Keratinocyte (primary cell): ENCODE data around the gene CEP68. TPM values are rescaled to one million over a fixed set of nuclear protein-coding genes. Genes with fewer than 3 reads are reported as not detected.
A peak's percentile ranks its signal among the peaks of the same experiment; 100 is the strongest.

Experiments used
- DNase-seq: peaks from one replicate; pipeline ENCODE4 v3.0.0-alpha.2; 2011; ENCODE audit warnings: low read depth, missing footprints, low spot score
- FAIRE-seq: peaks from 2 replicates; lab custom pipeline; 2011; peaks lifted over from hg19 to GRCh38; lab: Jason Lieb, UNC
- H2AFZ ChIP-seq: 2 replicates; pipeline ENCODE4 v1.6.0; 2012; ENCODE audit warnings: low read length, control low read depth, inconsistent platforms; ENCODE audit not compliant: control insufficient read depth
- H3K27ac ChIP-seq: 2 replicates; pipeline ENCODE4 v1.5.1; 2011; ENCODE audit warnings: low read length; ENCODE audit not compliant: control insufficient read depth, insufficient read depth
- H3K27me3 ChIP-seq: 3 replicates; pipeline ENCODE4 v1.6.0; 2011; ENCODE audit warnings: low read length; ENCODE audit not compliant: control insufficient read depth, insufficient read depth; ENCODE audit errors: extremely low read depth
- H3K36me3 ChIP-seq, 2 experiments: 2 replicates in 1 of 2; 3 replicates in 1 of 2; pipeline ENCODE4 v1.5.1; 2011; ENCODE audit warnings: low read length in 2 of 2, mild to moderate bottlenecking in 1 of 2; ENCODE audit not compliant: control insufficient read depth in 2 of 2, insufficient read depth in 2 of 2; ENCODE audit errors: extremely low read depth in 1 of 2
- H3K4me1 ChIP-seq: 3 replicates; pipeline ENCODE4 v1.5.1; 2011; ENCODE audit warnings: low read length; ENCODE audit not compliant: control insufficient read depth, insufficient read depth; ENCODE audit errors: extremely low read depth
- H3K4me2 ChIP-seq: 3 replicates; pipeline ENCODE4 v1.6.0; 2011; ENCODE audit warnings: low read depth, low read length; ENCODE audit not compliant: control insufficient read depth, insufficient read depth; ENCODE audit errors: extremely low read depth
- H3K4me3 ChIP-seq, 3 experiments: fragments of 200-600 bp in 1 of 3; sonication (generic) in 1 of 3; 2 replicates in 2 of 3; 3 replicates in 1 of 3; pipeline ENCODE4 v1.5.1; 2011 to 2016; ENCODE audit warnings: low read length in 3 of 3, mild to moderate bottlenecking in 3 of 3, control low read depth in 2 of 3, inconsistent platforms in 1 of 3, low read depth in 1 of 3, mixed read lengths in 1 of 3, mixed run types in 1 of 3, moderate library complexity in 1 of 3; ENCODE audit not compliant: control insufficient read depth in 2 of 3, insufficient read depth in 2 of 3; ENCODE audit errors: extremely low read depth in 1 of 3
- H3K79me2 ChIP-seq: 2 replicates; pipeline ENCODE4 v1.6.0; 2012; ENCODE audit warnings: low read length; ENCODE audit not compliant: control insufficient read depth, insufficient read depth
- H3K9ac ChIP-seq: 3 replicates; pipeline ENCODE4 v1.6.0; 2011; ENCODE audit warnings: low read length; ENCODE audit not compliant: control insufficient read depth, insufficient read depth; ENCODE audit errors: extremely low read depth
- H3K9me1 ChIP-seq: 3 replicates; pipeline ENCODE4 v1.6.0; 2011; ENCODE audit warnings: low read length; ENCODE audit not compliant: control insufficient read depth, insufficient read depth; ENCODE audit errors: extremely low read depth
- H3K9me3 ChIP-seq: 2 replicates; pipeline ENCODE4 v1.5.1; 2012; ENCODE audit warnings: low read depth, low read length; ENCODE audit not compliant: control insufficient read depth
- H4K20me1 ChIP-seq: 3 replicates; pipeline ENCODE4 v1.6.0; 2011; ENCODE audit warnings: low read length; ENCODE audit not compliant: control insufficient read depth, insufficient read depth; ENCODE audit errors: extremely low read depth
- EZH2 ChIP-seq: IDR thresholded peaks from one replicate; pipeline ENCODE4 v1.6.1; 2012; ENCODE audit warnings: inconsistent platforms, mild to moderate bottlenecking, low read length, moderate library complexity
- dilution Hi-C: fragments of 300-500 bp; cut with MboI; formaldehyde crosslinking; loops from one replicate; pipeline ENCODE4 v1.7.0; 2020; ENCODE audit warnings: low sequenced_read_pairs; ENCODE audit not compliant: extremely low pct_ligation_motif_present
- polyA plus RNA-seq, 5 experiments: library from polyadenylated mRNA; depleted of rRNA in 3 of 5; stranded (reverse) in 3 of 5; stranded (forward) in 1 of 5; unstranded in 1 of 5; fragments of >200 nt; gene quantifications; 1 replicate in 1 of 5; 2 replicates in 3 of 5; 3 replicates in 1 of 5; pipeline versions ENCODE4 v1.2.1 to v1.2.3, GENCODE V29; 2011 to 2012; ENCODE audit warnings: missing spikeins in 2 of 5, low read depth in 1 of 5, low replicate concordance in 1 of 5
- TF ChIP-seq, protein P1 (sequence below), 3 experiments: IDR thresholded peaks in 1 of 3; conservative IDR thresholded peaks in 1 of 3; optimal IDR thresholded peaks in 1 of 3; 2 replicates in 2 of 3; 3 replicates in 1 of 3; pipeline versions ENCODE3 to v1.5.1; 2011; ENCODE audit warnings: low read length in 3 of 3, mild to moderate bottlenecking in 3 of 3, moderate library complexity in 2 of 3, control low read depth in 1 of 3, inconsistent platforms in 1 of 3; ENCODE audit not compliant: insufficient read depth in 2 of 3; ENCODE audit errors: extremely low read depth in 1 of 3

CEP68 gene
- polyA plus RNA-seq, 1 donor (not counting 4 experiments of a cell fraction or from before 2014, with no cell fraction given): 4.1 TPM

DNA sequence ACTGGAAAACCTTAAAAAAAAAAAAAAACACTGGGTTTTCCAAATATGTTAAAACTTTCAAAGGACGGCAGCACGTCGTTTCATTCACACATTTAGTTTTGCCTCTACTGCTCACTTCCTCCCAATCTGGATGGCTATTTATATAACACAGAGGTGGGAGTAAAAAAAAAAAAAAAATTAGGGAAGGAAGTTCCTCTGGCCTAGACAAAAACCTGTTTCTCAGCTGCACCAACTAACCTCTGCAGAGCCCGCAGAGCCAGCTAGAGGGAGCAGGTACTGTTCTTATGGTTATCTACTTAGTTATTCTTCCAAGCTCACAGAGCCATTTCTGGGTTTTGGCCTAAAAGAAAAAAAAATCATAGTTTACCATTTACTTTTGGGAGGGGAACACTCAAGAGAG is 38.9 kb upstream of the CEP68 start:
- Histone ChIP-seq H4K20me1 (no peaks in the 10 kb centered on the region), H2AFZ (no peak overlapping the region), H3K9ac (no peak overlapping the region), H3K27me3 (no peaks in the 10 kb centered on the region), H3K4me3 (no peak overlapping the region), H3K27ac (no peak overlapping the region), H3K79me2 (no peaks in the 10 kb centered on the region), H3K9me3 (no peaks in the 10 kb centered on the region), H3K4me1 (peaks cover 4% of the 10 kb centered on the region), H3K9me1 (no peaks in the 10 kb centered on the region), H3K36me3 (peaks cover 5 to 22% of the 10 kb centered on the region in 2 experiments), H3K4me2 (no peak overlapping the region)
- dilution Hi-C loops: no loop called here
- DNase-seq (no peak), FAIRE-seq (no peak)
- no peak for TF ChIP-seq EZH2
- TF ChIP-seq, protein P1, sequence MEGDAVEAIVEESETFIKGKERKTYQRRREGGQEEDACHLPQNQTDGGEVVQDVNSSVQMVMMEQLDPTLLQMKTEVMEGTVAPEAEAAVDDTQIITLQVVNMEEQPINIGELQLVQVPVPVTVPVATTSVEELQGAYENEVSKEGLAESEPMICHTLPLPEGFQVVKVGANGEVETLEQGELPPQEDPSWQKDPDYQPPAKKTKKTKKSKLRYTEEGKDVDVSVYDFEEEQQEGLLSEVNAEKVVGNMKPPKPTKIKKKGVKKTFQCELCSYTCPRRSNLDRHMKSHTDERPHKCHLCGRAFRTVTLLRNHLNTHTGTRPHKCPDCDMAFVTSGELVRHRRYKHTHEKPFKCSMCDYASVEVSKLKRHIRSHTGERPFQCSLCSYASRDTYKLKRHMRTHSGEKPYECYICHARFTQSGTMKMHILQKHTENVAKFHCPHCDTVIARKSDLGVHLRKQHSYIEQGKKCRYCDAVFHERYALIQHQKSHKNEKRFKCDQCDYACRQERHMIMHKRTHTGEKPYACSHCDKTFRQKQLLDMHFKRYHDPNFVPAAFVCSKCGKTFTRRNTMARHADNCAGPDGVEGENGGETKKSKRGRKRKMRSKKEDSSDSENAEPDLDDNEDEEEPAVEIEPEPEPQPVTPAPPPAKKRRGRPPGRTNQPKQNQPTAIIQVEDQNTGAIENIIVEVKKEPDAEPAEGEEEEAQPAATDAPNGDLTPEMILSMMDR (optimal IDR thresholded peaks at IDR 0.05 in 1 of 3, IDR thresholded peaks at IDR 0.05 in 1 of 3, conservative IDR thresholded peaks at IDR 0.05 in 1 of 3; ENCODE audit: extremely low read depth in 1 of 3, insufficient read depth in 2 of 3, low read length in 3 of 3): peak; percentile 31 to 46 (median 37)

DNA sequence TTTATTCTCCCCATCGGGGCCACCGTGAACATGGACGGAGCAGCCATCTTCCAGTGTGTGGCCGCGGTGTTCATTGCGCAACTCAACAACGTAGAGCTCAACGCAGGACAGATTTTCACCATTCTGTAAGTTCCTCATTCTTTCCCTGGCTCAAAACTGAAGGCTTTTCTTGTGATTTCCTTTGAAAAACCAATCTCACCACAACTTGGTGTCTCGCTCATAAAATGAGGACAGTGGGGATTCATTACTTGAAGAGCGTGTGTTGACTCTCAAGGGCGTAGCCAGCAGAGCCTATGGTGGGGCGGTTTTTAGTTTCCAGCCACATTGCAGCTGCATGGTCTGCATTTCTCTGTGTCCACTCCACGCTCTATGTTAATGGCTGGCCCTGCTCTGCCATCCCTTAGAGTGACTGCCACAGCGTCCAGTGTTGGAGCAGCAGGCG is 38.1 kb upstream of the CEP68 start:
- Histone ChIP-seq H3K9me1 (no peaks in the 10 kb centered on the region), H3K4me2 (no peak overlapping the region), H3K27ac (no peak overlapping the region), H3K4me3 (no peak overlapping the region), H3K27me3 (no peaks in the 10 kb centered on the region), H3K9me3 (no peaks in the 10 kb centered on the region), H3K36me3 (peaks cover 5 to 27% of the 10 kb centered on the region in 2 experiments), H3K9ac (no peak overlapping the region), H3K4me1 (peaks cover 4% of the 10 kb centered on the region), H2AFZ (no peak overlapping the region), H4K20me1 (no peaks in the 10 kb centered on the region), H3K79me2 (no peaks in the 10 kb centered on the region)
- DNase-seq (no peak), FAIRE-seq (no peak)
- TF ChIP-seq EZH2: no peak
- TF ChIP-seq, protein P1 (optimal IDR thresholded peaks at IDR 0.05 in 1 of 3, IDR thresholded peaks at IDR 0.05 in 1 of 3, conservative IDR thresholded peaks at IDR 0.05 in 1 of 3; ENCODE audit: extremely low read depth in 1 of 3, insufficient read depth in 2 of 3, low read length in 3 of 3): no peak
- dilution Hi-C loops: no loop called here
